HG03442 (cell line): ENCODE results near the gene PRKAG2.

Source experiments
- ATAC-seq: cut with Tn5 transposase; IDR thresholded peaks from one replicate; pipeline ENCODE4 v1.9.1; 2021; ENCODE audit warnings: mild to moderate bottlenecking, moderate library complexity; ENCODE audit not compliant: unreplicated experiment

PRKAG2 gene

DNA sequence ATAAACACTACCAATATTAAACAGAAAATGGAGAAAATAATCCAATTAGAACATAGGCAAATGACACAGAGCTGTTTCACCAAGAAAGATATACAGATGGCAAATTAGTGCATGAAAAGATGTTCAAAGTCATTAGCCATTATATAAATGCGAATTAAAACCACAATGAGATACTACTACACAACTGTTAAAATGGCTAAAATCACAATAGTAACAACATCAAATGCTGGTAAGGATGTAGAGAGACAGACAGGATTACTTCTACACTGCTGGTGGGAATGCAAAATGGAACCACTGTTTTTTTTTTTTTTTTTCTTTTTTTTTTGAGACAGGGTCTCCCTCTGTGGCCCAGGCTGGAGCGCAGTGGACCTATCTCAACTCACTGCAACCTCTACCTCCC, 242.3 kb downstream of the PRKAG2 start:
- no peak for ATAC-seq

DNA sequence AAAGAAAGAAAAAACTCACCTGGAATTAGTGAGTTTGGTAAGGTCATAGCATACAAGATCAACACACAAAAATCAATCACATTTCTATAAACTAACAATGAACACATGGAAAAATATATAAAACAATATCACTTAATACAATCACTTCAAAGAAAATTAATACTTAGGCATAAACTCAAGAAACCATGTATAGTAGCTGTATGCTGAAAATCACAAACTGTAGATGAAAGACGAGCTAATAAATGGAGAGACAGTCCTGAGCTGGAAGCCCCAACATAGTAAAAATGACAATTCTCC, 243.5 kb downstream of the PRKAG2 start:
- ATAC-seq = no peak

DNA sequence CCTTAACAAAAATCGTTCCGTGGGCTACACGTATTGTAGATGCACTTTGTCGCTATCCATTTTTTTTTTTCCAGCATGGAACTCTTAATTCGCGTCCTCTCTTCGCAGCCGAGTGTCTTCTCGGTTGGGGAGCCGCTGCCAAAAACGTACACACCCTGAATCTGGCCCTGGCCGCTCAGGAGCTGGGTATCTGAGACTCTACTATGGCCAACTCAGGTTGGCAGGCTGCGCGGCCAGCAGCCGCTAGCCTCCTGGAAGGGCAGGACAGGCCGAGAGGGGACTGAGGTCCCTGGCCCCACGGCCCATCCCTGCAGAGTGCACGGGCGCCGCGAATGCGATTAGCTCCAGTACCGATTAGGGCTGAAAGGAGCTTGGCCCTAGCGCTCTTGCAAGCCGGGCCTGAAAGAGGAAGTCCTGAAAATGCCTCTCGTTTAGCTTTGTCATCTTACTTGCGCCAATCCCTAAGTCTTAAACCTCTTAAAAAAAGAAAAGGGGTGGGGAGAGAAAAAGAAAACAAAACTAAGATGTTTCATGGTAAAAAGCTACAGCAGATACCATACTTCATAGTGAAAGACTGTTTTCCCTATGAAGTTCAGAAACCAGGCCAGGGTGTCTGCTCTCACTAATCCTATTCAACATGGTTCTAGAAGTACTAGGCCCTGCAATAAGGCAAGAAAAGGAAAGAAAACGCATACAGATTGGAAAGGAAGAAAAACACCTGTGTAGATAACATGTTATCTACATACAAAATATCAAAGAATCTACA, 244.0 kb downstream of the PRKAG2 start:
- peak; percentile 45 for ATAC-seq

DNA sequence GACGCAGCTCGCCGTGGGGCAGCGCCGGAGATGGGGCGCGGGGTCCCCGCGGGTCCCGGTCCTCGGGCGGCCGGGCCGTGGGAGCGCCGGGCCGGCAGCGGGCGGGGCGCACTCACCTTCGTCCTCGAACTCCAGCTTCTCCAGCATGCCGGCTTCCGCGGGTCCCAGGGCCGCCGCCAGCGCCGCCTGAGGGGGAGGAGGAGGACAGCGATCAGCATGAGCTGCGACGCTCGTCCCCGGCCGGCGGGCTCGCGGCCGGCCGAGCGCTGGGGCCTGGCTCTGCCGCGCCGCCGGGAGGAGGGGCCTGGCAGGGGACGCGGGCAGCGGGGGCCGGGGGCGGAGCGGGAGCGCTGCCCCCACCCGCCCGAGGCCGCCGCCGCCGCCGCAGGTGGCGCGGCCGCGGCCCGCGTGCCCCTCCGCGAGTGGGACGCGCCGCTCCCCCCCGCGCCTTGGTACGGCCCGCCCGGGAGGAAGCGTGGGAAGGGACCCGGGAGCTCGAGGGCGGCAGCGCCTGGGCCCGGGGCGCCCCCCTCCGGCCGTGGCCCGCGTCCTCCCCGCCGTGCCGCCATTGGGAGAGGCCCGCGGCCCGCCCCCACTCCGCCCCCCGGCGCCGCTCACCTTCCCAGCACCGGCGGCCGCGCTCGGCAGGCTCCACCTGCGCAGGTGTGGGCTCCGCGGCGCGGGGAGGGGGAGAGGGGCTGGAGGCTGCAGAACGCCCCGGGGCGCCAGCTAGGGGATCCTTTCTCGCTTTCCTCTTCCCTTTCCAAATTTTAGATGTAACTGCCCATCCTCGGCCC, 244.8 kb downstream of the PRKAG2 start:
- peak; percentile 63 for ATAC-seq

DNA sequence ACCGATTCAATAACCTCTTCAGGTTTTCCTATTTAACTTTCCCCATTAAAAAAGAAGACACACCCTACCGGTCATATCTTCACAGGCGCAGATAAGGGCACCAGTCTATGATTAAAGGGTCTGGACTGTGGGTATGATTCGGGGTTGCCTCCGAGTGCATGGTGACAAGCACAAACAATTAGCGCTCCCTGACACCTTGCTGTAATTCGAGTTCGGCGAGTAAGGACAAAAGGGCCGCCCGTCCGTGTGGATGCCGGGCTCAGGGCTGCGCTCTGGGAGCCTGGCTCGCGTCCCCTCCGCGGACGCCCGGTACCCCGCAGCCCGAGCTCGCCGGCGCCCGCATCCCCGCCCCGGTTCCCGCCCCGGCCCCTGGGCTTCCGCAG, 245.4 kb downstream of the PRKAG2 start:
- ATAC-seq = no peak

DNA sequence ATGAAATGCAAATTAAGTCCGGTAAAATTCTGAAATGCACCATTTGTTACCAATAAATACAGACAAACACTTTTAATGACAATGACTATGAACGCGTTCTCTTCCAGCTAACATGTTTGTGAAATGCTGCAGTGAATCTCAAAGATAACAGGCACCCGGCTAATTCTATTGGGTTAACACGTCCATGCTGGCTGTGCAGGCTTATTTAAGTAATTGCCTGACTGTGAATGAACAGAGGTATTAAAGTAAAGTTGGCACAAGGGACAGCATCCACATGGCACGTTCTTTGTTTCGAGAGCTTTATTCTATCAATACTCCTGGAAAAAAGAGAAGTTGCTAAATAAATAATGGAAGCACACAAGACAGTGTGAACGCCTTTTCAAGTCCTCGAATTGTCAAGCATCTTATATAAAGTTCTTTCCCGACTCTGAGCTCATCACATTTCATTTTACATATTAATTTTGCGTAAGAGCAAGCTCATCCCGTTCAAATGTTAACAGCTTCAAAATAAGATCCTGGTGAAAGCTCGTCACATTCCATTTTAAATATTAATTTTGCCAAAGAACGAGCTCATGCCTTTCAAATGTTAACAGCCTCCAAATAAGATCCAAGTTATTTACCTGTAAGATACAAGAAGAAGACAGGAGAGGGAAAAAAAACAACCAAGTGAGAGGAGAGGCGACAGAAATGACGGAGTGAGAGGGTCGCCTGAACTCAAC, 245.9 kb downstream of the PRKAG2 start:
- ATAC-seq = no peak

DNA sequence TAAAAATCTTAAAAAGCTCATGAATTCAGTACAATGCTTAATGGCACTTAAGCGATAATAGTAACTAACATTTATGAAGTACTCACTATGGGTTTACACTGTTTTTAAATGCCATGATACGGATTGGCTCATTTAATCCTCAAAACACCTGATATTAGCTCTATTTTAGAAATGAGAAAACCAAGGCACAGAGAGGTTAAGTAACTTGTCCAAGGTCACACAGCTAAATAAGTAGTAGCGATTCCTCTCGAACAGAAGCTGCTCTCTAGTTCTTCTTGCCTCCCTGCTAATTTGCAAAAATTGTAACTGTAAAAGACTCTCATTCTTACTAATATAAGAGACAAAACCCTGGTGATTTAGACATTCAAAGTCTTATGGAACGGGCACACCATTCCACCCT, 246.6 kb downstream of the PRKAG2 start:
- no peak for ATAC-seq

DNA sequence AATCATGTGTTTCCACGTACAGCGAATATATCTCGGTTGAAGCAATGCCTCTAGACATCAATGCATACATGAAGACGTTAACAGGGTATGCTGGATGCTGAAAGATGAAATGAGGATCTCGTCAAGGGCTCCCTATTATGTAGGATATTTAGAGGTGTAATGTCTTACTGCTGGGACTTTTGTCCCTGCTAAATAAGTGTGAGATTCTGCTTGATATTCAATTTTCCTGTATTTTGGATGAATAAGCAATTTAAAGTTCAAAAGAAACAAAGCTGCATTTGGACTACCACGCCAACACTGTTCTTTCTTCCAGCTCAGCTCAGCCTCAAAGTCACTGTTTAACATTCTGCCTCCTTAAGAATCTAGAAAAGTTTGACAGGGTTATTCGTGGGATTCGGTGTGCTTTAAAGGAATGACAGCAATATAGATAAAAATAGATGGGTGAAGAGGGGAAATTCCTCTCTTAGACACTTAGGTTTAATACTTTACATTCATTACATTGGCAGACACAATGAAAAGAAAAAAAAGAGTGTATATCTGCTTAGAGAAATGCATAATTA, 247.1 kb downstream of the PRKAG2 start:
- ATAC-seq = no peak

DNA sequence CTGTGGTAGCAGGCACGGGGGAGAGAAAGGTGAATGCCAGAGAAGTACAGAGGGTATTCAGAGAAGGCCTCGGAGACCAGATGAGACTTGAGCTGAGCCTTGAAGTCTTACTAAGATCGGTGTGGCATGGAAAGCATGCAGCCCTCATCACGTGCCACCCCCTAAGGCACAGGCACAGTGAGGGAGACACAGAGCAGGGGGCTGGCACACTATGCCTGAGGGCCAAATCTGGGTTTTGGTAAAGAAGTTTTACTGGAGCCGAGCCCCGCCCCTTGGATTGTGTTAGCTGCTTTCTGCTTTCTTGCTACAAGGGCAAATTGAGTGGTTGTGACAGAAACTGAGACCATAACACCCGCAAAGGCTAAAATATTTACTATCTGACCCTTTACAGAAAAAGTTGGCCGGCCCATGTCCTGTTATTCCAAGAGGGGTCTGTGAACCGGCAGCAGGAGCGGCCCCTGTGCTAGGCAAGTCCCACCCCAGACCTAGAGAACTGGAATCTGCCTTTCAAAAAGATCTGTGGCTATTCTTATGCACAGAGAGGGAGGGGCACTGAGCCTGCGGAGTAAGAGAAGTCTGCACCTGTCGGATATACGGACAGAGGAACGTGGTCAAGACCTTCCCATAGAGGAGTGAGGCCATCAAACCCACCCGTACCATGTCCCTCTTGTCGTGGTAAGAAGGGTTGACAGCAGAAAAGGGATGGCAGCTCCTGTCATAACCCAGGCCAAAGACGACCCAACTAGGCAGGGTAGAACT, 247.9 kb downstream of the PRKAG2 start:
- ATAC-seq = no peak

DNA sequence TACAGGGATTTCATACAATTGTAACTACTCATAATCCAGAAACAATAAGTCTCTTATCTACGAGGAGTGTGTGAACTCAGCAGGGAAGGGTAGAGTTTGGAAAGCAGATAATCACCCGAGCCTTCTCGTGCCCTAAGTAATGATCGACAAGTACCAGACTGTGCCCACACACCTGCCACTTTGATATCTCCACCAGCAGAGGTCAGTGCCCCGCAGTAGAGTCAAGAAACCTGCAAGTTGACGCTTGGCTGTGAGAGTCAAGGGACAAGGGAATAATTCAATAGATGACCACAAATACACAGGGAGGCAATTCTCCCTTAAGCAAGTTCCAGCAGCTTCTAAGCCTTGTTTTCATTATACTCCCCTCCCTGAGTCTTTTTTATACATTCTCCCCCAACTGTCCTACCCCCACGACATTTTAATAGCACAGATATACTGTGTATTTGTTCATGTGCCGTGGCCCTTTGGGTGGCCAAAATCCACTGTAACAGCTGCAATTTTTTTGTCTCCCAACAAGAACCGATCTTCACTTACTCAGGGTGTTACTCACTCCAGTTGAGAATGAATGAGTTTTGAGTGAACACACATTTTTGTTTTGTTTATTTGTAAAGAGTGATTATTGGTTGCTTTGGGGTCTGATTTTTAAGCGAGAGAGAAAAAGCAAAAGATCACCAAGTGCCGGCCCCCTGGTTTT, 250.3 kb downstream of the PRKAG2 start:
- no peak for ATAC-seq

DNA sequence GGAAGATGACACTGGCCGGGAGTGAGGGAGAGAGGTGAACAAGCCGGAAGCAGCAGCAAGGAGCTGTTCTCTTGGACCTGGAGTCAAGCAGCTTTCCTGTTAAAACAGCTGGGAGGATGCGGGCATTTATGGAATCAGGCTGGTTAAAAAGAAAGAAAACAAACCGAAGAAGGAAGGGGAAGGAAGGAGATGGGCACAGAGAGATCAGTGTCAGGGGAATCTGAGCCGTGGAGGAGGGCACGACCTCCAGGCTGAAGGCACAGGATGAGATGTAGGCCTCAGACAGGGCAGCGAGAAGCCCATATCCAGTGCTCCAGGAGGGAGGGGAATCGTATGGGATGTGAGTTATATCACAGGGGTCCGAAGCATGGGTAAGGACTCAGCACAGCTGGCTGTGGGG, 251.3 kb downstream of the PRKAG2 start:
- no peak for ATAC-seq

DNA sequence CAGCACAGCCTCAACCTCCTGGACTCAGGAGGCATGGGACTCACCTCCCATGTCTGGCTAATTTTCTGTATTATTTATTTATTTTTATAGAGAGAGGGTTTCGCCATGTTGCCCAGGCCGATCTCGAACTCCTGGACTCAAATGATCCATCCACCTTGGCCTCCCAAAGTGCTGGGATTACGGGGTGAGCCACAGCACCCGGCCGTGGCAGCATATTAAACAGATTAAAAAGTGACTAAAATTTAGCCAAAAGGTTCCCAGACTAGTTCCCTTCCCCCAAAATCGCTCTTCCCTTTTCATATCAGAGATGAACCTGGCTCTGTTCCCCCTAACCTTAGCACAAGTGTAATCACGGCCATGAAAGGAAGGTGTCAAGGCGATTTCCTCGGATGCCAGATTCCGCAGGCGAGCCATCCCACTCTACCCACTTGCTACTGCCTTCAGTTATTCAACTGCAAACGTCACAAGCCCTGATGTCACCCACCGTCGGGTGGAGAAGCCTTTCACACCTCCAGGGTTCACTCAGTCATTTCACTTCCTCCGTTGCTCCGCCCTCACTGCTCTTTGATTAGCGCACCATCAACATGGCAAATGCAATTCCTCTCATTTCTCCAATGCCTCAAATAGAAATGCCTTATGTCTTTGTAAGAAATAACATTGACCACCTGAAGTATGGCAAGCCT, 252.5 kb downstream of the PRKAG2 start:
- no peak for ATAC-seq

DNA sequence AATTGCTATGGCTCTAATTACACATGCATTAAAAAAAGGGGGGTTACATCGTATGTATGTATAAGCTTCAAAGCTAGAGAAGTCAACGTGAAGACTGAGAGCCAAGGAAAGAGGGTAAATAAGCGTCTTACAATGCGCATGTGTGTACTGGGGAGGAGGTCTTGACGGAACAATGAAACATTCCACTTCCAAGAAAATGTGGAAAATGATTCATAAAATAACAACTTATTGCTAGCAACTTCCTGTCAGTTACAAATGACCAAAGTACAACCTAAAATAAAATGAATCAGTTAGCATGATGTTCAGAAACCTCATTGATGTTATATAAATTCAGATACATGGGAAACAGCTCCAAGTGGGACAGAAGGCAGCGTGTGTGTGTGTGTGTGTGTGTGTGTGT, 253.1 kb downstream of the PRKAG2 start:
- no peak for ATAC-seq

DNA sequence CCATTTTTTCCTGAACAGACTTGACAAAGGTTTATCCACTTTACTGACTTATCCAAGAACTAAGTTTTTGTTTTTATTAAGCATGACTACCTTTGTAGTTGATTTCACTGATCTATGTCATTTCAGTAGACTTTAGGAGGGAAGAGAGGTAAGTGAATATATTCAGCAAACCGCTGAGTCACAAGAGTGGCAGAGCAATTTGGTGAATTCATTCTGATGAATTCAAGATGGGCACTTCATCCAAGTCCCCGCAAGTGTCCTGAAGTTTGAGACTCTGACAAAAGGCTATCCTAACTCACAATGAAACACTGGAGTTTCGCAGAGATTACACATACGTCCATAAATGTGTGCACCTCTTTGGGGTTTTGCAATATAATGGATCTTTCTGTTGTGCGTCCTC, 255.0 kb downstream of the PRKAG2 start:
- no peak for ATAC-seq

DNA sequence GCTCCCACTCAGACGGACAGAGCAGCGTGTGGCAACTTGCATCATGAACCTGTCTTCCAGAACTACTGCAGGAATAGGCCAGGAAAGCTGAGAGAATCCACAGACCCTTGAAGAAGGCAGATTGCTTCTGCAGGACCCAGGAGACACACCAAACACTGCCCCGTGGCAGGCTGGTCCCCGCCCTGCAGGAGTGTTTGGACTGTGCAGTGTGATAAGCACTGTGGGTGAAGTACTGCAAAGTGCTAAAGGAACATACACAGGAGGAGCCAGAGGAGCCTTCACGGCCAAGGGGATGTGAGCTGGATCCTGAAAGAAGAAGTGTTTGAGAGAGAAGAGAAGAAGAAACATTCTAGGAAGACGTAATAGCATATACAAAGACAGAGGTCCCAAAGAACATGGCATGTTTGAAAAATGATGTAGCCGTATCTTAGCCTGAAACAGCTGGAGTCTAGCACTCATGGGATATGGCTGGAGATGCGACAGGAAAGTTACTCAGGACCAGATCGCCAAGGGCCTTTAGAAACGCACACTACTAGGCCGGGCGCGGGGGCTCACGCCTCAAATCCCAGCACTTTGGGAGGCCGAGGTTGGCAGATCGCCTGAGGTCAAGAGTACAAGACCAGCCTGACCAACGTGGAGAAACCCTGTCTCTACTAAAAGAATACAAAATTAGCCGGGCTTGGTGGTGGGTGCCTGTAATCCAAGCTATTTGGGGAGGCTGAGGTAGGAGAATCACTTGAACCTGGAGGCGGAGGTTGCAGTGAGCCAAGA, 260.3 kb downstream of the PRKAG2 start:
- no peak for ATAC-seq

DNA sequence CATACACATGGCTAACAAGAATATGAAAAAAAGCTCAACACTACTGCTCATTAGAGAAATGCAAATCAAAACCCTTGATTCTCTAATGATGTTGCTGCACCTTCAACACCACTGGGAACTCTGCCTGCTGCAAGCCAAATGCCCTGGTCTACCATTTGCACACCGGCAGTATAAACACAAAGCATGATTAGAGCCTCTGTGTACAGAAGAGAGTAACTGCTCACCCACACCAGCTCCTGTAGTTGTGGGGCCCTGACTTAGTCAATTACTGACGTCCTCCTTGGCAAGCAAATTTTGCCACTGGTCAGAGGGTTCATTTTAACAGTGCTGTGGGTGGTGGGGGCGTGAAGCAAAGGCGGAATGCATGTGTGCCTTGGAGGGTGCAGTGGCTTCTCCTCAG, 261.1 kb downstream of the PRKAG2 start:
- ATAC-seq = no peak

DNA sequence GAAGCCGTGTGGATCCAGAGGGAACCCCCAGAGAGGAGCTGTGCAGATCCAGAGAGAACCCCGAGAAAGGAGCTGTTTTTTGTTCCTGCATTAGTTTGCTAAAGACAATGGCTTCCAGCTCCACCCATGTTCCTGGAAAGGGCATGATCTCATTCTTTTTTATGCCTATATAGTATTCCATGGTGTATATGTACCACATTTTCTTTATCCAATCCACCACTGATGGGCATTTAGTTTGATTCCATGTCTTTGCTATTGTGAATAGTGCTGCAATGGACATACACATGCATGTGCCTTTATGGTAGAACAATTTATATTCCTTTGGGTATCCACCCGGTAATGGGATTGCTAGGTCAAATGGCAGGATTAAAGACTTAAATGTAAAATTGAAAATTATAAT, 261.9 kb downstream of the PRKAG2 start:
- ATAC-seq = no peak

DNA sequence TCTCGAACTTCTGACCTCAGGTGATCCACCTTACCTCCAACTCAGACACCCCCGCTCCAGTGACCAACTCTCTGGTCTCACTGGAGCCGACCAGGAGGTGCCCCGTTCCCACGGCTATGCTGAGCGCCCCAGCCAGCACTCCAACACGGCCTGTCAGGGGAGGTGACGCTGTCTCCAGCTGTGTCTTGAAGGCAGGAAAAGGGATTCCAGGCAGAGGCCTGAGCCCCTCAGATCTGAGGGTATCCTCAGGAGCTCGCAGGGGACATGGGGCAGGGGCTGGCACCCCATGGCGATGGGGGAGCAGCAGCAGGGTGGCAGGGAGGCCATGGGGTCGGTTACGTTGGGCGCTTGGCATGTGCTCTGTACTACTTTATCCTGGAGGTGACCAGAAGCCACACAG, 262.9 kb downstream of the PRKAG2 start:
- ATAC-seq = no peak

DNA sequence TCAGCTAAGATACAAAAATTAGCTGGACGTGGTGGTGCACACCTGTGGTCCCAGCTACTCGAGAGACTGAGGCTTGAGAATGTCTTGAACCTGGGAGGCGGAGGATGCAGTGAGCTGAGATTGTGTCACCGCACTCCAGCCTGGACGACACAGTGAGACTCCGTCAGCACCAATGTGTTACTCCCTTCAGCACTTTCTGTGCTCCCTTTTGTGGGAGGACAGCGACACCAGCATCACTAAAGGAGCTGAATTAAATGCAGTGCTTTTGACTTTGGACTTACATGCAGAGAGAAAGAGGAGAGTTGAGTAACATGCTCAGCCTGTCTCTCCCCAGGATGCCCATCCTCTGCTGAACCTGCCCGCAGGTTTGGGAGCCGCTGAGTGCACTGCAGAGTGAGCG, 265.0 kb downstream of the PRKAG2 start:
- no peak for ATAC-seq
